Lower leg skin (tissue), 4 donors: ENCODE data around the gene NRAS. TPM values are rescaled to one million over a fixed set of nuclear protein-coding genes. Genes with fewer than 3 reads are reported as not detected.

ENCODE experiments used
- DNase-seq, 2 donors: peaks; one replicate each; pipeline ENCODE4 v3.0.0-alpha.2; 2019; ENCODE audit warnings: low spot score in 2 of 2
- H3K4me3 ChIP-seq: fragments of 200-600 bp; sonication (generic); 2 replicates; pipeline ENCODE4 v1.5.1; 2017; ENCODE audit warnings: mild to moderate bottlenecking, low read depth; ENCODE audit not compliant: poor library complexity, severe bottlenecking
- POLR2A ChIP-seq, 2 donors: fragments of 450-650 bp; IDR thresholded peaks; one replicate each; pipeline ENCODE4 v1.6.1; 2016 to 2017; ENCODE audit warnings: antibody characterized with exemption in 2 of 2, mild to moderate bottlenecking in 1 of 2, moderate library complexity in 1 of 2
- WGBS, 2 donors: methylation state at CpG; one replicate each; pipeline ENCODE4 v1.1.5; 2018; 5-methylcytosine and 5-hydroxymethylcytosine counted together
- intact Hi-C: fragments of 100-400 bp; cut with DNase I; formaldehyde crosslinking; loops from one replicate; pipeline ENCODE4 v1.15.0; 2023; ENCODE audit warnings: low total_unique reads
- total RNA-seq, 4 donors: library from RNA; depleted of rRNA; stranded (reverse); fragments of >200 nt; gene quantifications; one replicate each; pipeline ENCODE4 v1.1.0, GENCODE V29; 2016
- TF ChIP-seq, protein P1 (sequence below), 3 donors: fragments of 450-650 bp; IDR thresholded peaks; one replicate each; pipeline ENCODE4 v1.5.1; 2016; ENCODE audit warnings: antibody characterized with exemption in 3 of 3, mild to moderate bottlenecking in 3 of 3, moderate library complexity in 2 of 3

The NRAS gene
- total RNA-seq, 4 donors from 2014 or later, result 19.6 to 40.0 (median 33.2) TPM

DNA sequence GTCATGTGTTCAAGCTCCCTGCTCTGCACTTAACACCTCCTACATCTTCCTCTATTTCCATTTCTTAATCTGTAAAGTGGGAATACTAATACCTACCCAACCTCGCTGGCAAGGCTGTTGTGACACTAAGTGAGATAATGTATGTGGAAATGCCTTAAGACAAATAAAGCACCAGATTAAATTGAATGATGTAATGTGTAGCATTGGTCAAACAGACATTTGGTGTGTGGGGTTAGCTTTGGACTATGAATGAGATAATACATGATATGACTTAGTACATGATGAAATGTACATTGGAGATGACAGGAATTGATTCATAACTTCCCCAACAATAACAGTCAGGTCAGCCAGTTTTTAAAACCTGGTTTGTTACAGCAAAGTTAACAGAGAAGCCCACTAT, 26.4 kb downstream of the NRAS start:
- no peak overlapping the region for H3K4me3 ChIP-seq
- WGBS, 2 donors, result 84 to 86% methylated on average over 1 of the region's 1 CpG
- DNase-seq, result no peak
- intact Hi-C loops, result no loop called here
- TF ChIP-seq, protein P1, sequence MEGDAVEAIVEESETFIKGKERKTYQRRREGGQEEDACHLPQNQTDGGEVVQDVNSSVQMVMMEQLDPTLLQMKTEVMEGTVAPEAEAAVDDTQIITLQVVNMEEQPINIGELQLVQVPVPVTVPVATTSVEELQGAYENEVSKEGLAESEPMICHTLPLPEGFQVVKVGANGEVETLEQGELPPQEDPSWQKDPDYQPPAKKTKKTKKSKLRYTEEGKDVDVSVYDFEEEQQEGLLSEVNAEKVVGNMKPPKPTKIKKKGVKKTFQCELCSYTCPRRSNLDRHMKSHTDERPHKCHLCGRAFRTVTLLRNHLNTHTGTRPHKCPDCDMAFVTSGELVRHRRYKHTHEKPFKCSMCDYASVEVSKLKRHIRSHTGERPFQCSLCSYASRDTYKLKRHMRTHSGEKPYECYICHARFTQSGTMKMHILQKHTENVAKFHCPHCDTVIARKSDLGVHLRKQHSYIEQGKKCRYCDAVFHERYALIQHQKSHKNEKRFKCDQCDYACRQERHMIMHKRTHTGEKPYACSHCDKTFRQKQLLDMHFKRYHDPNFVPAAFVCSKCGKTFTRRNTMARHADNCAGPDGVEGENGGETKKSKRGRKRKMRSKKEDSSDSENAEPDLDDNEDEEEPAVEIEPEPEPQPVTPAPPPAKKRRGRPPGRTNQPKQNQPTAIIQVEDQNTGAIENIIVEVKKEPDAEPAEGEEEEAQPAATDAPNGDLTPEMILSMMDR (IDR thresholded peaks at IDR 0.05), result no peak
- TF ChIP-seq POLR2A (IDR thresholded peaks at IDR 0.05), result no peak

DNA sequence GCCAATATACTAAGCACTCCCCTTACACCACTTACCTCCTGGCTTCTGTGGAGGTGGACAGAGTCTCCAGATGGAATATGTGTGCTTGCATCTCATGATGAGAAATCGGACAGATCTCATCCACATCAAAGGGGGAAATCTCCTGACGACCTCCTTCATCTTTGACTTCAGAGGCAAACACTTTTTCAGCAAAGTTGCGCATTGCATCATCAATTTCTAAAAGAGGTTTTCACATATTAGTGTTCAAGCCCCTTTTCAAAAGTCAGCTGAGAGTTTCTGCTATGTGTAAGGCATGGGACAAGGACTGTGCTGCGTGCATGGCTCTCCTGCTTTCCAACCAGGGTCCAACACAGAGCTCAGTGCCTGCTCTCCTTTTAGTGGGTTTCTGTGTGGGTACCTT, 28.0 kb downstream of the NRAS start:
- H3K4me3 ChIP-seq, result no peak overlapping the region
- TF ChIP-seq, protein P1 (IDR thresholded peaks at IDR 0.05), result no peak
- WGBS, 2 donors, result 76 to 92% methylated on average over 4 of the region's 4 CpGs
- no peak for DNase-seq
- intact Hi-C loops, result no loop called here

DNA sequence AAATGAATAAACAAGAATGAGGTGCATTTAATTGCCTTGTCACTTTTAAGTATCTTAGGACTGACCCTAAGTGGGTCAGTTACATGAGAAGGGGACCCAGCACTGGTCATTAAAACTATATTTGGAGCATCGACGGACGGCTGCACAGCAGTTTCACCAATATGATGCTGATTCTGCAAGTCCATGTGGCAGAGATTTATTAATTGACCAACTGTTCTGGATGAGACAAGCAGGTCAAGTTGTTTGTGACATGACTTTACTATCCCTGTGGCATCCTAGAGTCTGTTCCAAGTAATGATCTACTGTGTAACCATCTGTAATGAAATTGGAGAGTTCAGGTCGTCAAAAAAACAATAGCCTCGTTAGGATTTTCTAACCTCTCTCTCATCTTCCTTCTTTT, 30.7 kb downstream of the NRAS start:
- no peak overlapping the region for H3K4me3 ChIP-seq
- intact Hi-C loops, result no loop called here
- TF ChIP-seq, protein P1 (IDR thresholded peaks at IDR 0.05), result no peak
- no peak for TF ChIP-seq POLR2A (IDR thresholded peaks at IDR 0.05)
- 78 to 79% methylated on average over 5 of the region's 5 CpGs for WGBS, 2 donors
- no peak for DNase-seq

DNA sequence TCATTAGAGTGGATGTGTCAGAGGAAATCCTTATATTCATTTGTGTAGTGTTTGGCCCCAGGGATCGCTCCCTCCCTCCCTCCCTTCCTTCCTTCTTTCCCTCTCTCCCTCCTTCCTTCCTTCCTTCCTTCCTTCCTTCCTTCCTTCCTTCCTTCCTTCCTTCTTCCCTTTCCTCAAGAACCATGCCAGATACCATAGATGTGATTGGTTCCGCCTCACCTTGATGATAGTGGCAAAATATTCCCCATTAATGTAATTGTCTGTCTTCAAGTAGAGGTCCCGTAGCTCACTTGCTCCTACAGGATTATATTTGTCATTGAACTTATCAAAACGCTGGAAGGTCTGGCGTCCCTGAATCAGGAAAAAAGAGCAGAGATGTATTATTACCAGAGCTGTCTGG, 38.9 kb downstream of the NRAS start:
- intact Hi-C loops, result no loop called here
- TF ChIP-seq, protein P1 (IDR thresholded peaks at IDR 0.05), result no peak
- DNase-seq, result no peak
- WGBS, 2 donors, result 83 to 85% methylated on average over 5 of the region's 5 CpGs
- H3K4me3 ChIP-seq, result no peak overlapping the region

DNA sequence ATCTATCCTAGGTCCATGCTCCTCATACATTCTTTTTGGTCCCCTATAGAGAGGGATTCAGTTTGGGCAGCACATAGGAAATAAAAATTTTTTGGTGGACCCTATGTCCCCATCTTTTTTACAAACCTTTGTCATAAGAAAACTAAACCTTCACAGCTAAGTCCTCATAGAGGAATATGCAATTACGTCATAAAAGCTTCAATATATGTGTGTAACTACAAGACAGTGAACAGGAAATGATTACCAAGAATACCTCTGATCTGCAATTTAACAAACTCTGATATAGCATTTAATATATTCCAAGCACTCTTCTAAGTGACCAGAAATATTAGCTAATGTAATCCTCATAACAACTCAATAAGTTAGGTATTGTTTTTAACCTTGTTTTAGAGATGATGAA, 40.5 kb downstream of the NRAS start:
- intact Hi-C loops, result no loop called here
- no peak for DNase-seq
- H3K4me3 ChIP-seq, result no peak overlapping the region
- WGBS, 2 donors, result 82 to 98% methylated on average over 1 of the region's 1 CpG
- no peak for TF ChIP-seq POLR2A (IDR thresholded peaks at IDR 0.05)
- TF ChIP-seq, protein P1 (IDR thresholded peaks at IDR 0.05), result no peak

DNA sequence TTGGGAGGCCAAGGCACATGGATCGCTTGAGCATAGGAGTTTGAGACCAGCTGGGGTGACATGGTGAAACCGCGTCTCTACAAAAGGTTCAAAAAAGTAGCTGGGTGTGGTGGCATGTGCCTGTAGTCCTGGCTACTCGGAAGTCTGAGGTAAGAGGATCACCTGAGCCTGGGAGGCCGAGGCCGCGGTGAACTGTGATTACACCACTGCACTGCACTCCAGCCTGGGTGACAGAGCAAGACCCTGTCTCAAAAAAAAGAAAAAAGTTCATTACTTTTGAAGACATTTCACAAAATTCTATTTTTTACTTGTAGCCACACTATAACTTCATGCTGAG, 44.7 kb downstream of the NRAS start:
- TF ChIP-seq, protein P1 (IDR thresholded peaks at IDR 0.05), result no peak
- TF ChIP-seq POLR2A (IDR thresholded peaks at IDR 0.05), result no peak
- 50 to 66% methylated on average over 7 of the region's 7 CpGs for WGBS, 2 donors
- H3K4me3 ChIP-seq, result no peak overlapping the region
- intact Hi-C loops, result no loop called here
- DNase-seq, result peak in 1 of 2 donors; percentile 14
